Fibroblast of lung (primary cell): ENCODE measurements around the gene NEUROG1. TPM values are rescaled to one million over a fixed set of nuclear protein-coding genes. Genes with fewer than 3 reads are reported as not detected.

Experiments
- DNase-seq, 2 donors: peaks; one replicate each; pipeline versions ENCODE4 v3.0.0 to v3.0.0-alpha.2; 2010; ENCODE audit warnings: low read depth in 2 of 2
- H2AFZ ChIP-seq: 2 replicates; pipeline ENCODE4 v1.5.1; 2012; ENCODE audit warnings: low read length, control low read depth, inconsistent platforms
- H3K27ac ChIP-seq: 2 replicates; pipeline ENCODE4 v1.5.1; 2011; ENCODE audit warnings: low read length, control low read depth; ENCODE audit not compliant: insufficient read depth
- H3K27me3 ChIP-seq: 2 replicates; pipeline ENCODE4 v1.5.1; 2011; ENCODE audit warnings: mild to moderate bottlenecking, low read length; ENCODE audit not compliant: control insufficient read depth, insufficient read depth
- H3K36me3 ChIP-seq: 2 replicates; pipeline ENCODE4 v1.5.1; 2011; ENCODE audit warnings: low read length; ENCODE audit not compliant: control insufficient read depth, insufficient read depth
- H3K4me1 ChIP-seq: 2 replicates; pipeline ENCODE4 v1.5.1; 2011; ENCODE audit warnings: low read length; ENCODE audit not compliant: control insufficient read depth, insufficient read depth; ENCODE audit errors: extremely low read depth
- H3K4me2 ChIP-seq: 2 replicates; pipeline ENCODE4 v1.5.1; 2011; ENCODE audit warnings: low read length, control low read depth; ENCODE audit not compliant: insufficient read depth; ENCODE audit errors: extremely low read depth
- H3K4me3 ChIP-seq, 4 experiments: fragments of 200-600 bp in 1 of 4; sonication (generic) in 1 of 4; replicated peaks in 1 of 4; 2 replicates each; pipeline ENCODE4 v1.5.1; 2011 to 2016; ENCODE audit warnings: low read length in 4 of 4, low read depth in 3 of 4, mild to moderate bottlenecking in 3 of 4, control low read depth in 2 of 4, inconsistent platforms in 1 of 4, mixed read lengths in 1 of 4; ENCODE audit not compliant: insufficient read depth in 1 of 4; ENCODE audit errors: control extremely low read depth in 1 of 4
- H3K79me2 ChIP-seq: 2 replicates; pipeline ENCODE4 v1.5.1; 2012; ENCODE audit warnings: mild to moderate bottlenecking, low read length, inconsistent platforms; ENCODE audit not compliant: control insufficient read depth, insufficient read depth
- H3K9ac ChIP-seq: 2 replicates; pipeline ENCODE4 v1.5.1; 2011; ENCODE audit warnings: mild to moderate bottlenecking, low read length, control low read depth; ENCODE audit not compliant: insufficient read depth
- H3K9me3 ChIP-seq: 2 replicates; pipeline ENCODE4 v1.5.1; 2012; ENCODE audit warnings: low read depth, low read length; ENCODE audit not compliant: control insufficient read depth, insufficient read depth
- H4K20me1 ChIP-seq: 2 replicates; pipeline ENCODE4 v1.5.1; 2011; ENCODE audit warnings: low read length; ENCODE audit not compliant: control insufficient read depth, insufficient read depth; ENCODE audit errors: extremely low read depth
- EZH2 ChIP-seq: IDR thresholded peaks from 2 replicates; pipeline ENCODE4 v1.5.1; 2012; ENCODE audit warnings: low read length, control low read depth, mild to moderate bottlenecking; ENCODE audit errors: missing control alignments
- polyA plus RNA-seq, 2 donors: library from polyadenylated mRNA; depleted of rRNA in 1 of 2; stranded (reverse) in 1 of 2; unstranded in 1 of 2; fragments of >200 nt; gene quantifications; 2 replicates each; pipeline ENCODE4 v1.2.1, GENCODE V29; 2011 to 2012; ENCODE audit warnings: missing spikeins in 1 of 2
- total RNA-seq: library from RNA; depleted of rRNA; stranded (reverse); fragments of >200 nt; gene quantifications from 2 replicates; pipeline ENCODE4 v1.2.1, GENCODE V29; 2014
- TF ChIP-seq, protein P1 (sequence below), 2 donors: IDR thresholded peaks in 1 of 2; conservative IDR thresholded peaks in 1 of 2; 1 replicate in 1 of 2; 2 replicates in 1 of 2; pipeline ENCODE4 v1.5.1; 2011 to 2012; ENCODE audit warnings: low read length in 2 of 2, control low read depth in 1 of 2, inconsistent platforms in 1 of 2, low read depth in 1 of 2, mild to moderate bottlenecking in 1 of 2

NEUROG1 gene
- total and polyA plus RNA-seq, 2 donors (not counting 1 experiment from before 2014, with no cell fraction given) = not detected

DNA sequence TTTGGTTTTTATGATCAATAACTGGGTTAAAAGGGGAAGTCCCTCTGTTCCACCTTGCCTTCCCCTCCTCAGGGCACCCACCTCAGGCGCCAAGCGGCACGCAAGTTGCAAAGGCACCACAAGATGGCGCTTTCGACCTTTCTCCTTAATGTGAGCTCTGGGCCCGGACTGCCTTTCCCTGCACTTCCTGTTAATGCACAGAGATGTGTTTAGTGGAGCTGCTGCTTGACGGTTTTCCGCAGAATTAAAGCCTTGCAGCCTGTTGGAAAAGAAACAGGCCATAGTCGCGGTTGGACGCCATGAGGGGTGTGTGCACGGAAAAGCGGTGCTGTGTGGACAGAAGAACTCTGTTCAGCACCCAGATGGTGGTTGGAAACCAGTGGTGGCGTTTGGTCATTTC, 25.1 kb upstream of the NEUROG1 start:
- no peak overlapping the region for H3K9ac ChIP-seq
- H3K4me2 ChIP-seq = no peak overlapping the region

DNA sequence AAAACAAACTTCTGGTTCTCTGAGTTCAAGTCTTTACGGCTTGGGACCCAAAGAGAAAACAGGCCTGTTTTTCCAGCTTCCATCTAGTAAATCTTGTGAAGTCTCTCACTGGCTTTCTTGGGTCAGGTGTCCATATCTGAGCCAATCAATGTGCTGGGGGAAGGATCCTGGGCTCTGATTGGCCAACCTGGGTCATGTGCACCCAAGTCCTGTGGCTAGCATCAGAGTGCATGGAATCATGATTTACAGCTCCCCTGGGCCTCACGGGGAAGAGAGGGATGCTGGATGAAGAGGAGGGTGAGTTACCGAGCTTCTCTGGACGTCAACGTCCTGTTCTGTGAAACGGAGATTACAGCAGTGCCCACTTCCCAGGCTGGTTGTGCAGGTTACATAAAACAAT, 23.6 kb upstream of the NEUROG1 start:
- Histone ChIP-seq H3K36me3 (no peaks in the 10 kb centered on the region), H3K27ac (no peak overlapping the region), H3K4me3 (no peak overlapping the region), H3K4me2 (no peak overlapping the region), H2AFZ (no peak overlapping the region), H3K9me3 (no peaks in the 10 kb centered on the region), H4K20me1 (no peaks in the 10 kb centered on the region), H3K79me2 (no peaks in the 10 kb centered on the region), H3K4me1 (no peaks in the 10 kb centered on the region), H3K9ac (no peak overlapping the region), H3K27me3 (no peaks in the 10 kb centered on the region)
- TF ChIP-seq EZH2 = no peak
- TF ChIP-seq, protein P1, sequence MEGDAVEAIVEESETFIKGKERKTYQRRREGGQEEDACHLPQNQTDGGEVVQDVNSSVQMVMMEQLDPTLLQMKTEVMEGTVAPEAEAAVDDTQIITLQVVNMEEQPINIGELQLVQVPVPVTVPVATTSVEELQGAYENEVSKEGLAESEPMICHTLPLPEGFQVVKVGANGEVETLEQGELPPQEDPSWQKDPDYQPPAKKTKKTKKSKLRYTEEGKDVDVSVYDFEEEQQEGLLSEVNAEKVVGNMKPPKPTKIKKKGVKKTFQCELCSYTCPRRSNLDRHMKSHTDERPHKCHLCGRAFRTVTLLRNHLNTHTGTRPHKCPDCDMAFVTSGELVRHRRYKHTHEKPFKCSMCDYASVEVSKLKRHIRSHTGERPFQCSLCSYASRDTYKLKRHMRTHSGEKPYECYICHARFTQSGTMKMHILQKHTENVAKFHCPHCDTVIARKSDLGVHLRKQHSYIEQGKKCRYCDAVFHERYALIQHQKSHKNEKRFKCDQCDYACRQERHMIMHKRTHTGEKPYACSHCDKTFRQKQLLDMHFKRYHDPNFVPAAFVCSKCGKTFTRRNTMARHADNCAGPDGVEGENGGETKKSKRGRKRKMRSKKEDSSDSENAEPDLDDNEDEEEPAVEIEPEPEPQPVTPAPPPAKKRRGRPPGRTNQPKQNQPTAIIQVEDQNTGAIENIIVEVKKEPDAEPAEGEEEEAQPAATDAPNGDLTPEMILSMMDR (conservative IDR thresholded peaks at IDR 0.05 in 1 of 2, IDR thresholded peaks at IDR 0.05 in 1 of 2; ENCODE audit: low read depth in 1 of 2, low read length in 2 of 2) = no peak
- DNase-seq = no peak

More for the DNA sequence above, 25.1 kb upstream of the NEUROG1 start:
- no peak overlapping the region for H3K4me3 ChIP-seq
- no peaks in the 10 kb centered on the region for H4K20me1 ChIP-seq
- no peaks in the 10 kb centered on the region for H3K27me3 ChIP-seq
- H3K36me3 ChIP-seq = no peaks in the 10 kb centered on the region
- peak overlapping the region; percentile 76 for H2AFZ ChIP-seq
- no peaks in the 10 kb centered on the region for H3K79me2 ChIP-seq
- no peak overlapping the region for H3K27ac ChIP-seq
- H3K4me1 ChIP-seq = no peaks in the 10 kb centered on the region
- H3K9me3 ChIP-seq = no peaks in the 10 kb centered on the region
- TF ChIP-seq, protein P1 (conservative IDR thresholded peaks at IDR 0.05 in 1 of 2, IDR thresholded peaks at IDR 0.05 in 1 of 2; ENCODE audit: low read depth in 1 of 2, low read length in 2 of 2) = peak; percentile 79 to 91
- TF ChIP-seq EZH2 = no peak
- peak; percentile 61 to 75 for DNase-seq

- TF ChIP-seq EZH2 = no peak
- TF ChIP-seq, protein P1 (conservative IDR thresholded peaks at IDR 0.05 in 1 of 2, IDR thresholded peaks at IDR 0.05 in 1 of 2; ENCODE audit: low read depth in 1 of 2, low read length in 2 of 2) = no peak
- Histone ChIP-seq H3K9me3 (no peaks in the 10 kb centered on the region), H3K4me1 (no peaks in the 10 kb centered on the region), H3K4me2 (no peak overlapping the region), H2AFZ (no peak overlapping the region), H3K79me2 (no peaks in the 10 kb centered on the region), H3K27ac (no peak overlapping the region), H3K36me3 (no peaks in the 10 kb centered on the region), H3K9ac (no peak overlapping the region), H4K20me1 (no peaks in the 10 kb centered on the region), H3K4me3 (no peak overlapping the region), H3K27me3 (no peaks in the 10 kb centered on the region)
- DNase-seq = no peak
Observed at GRCh38 chr5:135557076-135557838, 21.5 kb upstream of the NEUROG1 start.
